SJSA1 (cell line): ENCODE measurements around the gene TPD52L2. TPM values are rescaled to one million over a fixed set of nuclear protein-coding genes. Genes with fewer than 3 reads are reported as not detected.

Source experiments
- DNase-seq, 2 experiments: peaks; one replicate each; pipeline ENCODE4 v3.0.0-alpha.2; 2015 to 2020; ENCODE audit warnings: low spot score in 2 of 2, low read depth in 1 of 2
- H3K27ac ChIP-seq: fragments of 250-450 bp; sonication (Bioruptor Pico); 2 replicates; pipeline ENCODE4 v1.5.1; 2020; ENCODE audit warnings: mild to moderate bottlenecking, moderate library complexity
- H3K27me3 ChIP-seq: fragments of 250-450 bp; sonication (Bioruptor Pico); replicated peaks from 2 replicates; pipeline ENCODE4 v1.5.1; 2020; ENCODE audit warnings: mild to moderate bottlenecking, moderate library complexity
- H3K36me3 ChIP-seq: fragments of 250-450 bp; sonication (Bioruptor Pico); 2 replicates; pipeline ENCODE4 v1.5.1; 2020; ENCODE audit warnings: mild to moderate bottlenecking
- H3K4me1 ChIP-seq: fragments of 250-450 bp; sonication (Bioruptor Pico); replicated peaks from 2 replicates; pipeline ENCODE4 v1.6.1; 2021; ENCODE audit warnings: mild to moderate bottlenecking
- H3K4me3 ChIP-seq: fragments of 250-450 bp; sonication (Bioruptor Pico); 2 replicates; pipeline ENCODE4 v1.5.1; 2020; ENCODE audit warnings: mild to moderate bottlenecking
- H3K9me3 ChIP-seq: fragments of 250-450 bp; sonication (Bioruptor Pico); replicated peaks from 2 replicates; pipeline ENCODE4 v1.5.1; 2020; ENCODE audit warnings: mild to moderate bottlenecking
- total RNA-seq: library from RNA; depleted of rRNA; stranded (reverse); fragments of >200 nt; shearing (Covaris generic); gene quantifications from 2 replicates; pipeline ENCODE4 v1.2.3, GENCODE V29; 2014; rRNA removed

The TPD52L2 gene
- total RNA-seq = 76.4 and 101 TPM in 2 replicates

DNA sequence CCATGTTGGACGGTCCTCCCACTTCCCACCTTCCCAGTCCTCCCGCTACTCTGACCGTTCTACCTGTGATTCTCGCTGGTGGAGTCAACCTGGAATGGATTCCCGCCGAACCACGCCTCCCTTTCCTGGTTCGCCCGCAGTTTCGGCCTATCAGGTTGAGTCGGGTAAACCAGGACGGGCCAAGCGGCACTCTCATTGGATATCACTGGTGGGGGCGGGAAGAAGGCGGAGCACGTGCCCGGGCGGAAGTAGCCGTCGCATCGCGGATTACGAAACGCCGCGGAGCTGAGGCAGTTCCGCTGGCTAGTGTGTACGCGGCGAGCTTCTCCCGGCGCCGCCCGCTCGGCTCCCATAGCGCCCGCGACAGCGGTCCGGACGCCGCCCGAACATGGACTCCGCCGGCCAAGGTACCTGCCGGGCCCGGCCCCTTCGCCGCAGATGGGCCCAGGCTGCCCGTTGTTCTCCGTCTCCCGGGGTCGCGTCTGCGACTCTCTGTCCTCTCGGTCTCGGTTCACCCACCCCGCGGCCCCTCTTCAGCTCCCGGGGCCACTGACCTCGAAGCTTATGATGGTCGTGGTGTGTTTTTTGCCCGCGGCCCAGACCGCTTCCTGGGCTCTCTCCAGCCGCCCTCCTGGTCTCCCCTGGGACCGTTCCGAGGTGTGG lies at the start of gene TPD52L2:
TPD52L2 (plus strand) TSS at position 293 of the 663 bp plus-strand sequence; CDS start at position 389, 96 bp downstream.
- H3K36me3 ChIP-seq = peaks cover 59% of the 10 kb centered on the region
- peak; percentile 95 to 98 for DNase-seq
- H3K4me1 ChIP-seq = peaks cover 14% of the 10 kb centered on the region
- H3K9me3 ChIP-seq = no peaks in the 10 kb centered on the region
- H3K27me3 ChIP-seq = no peaks in the 10 kb centered on the region
- peak within 1 kb of the TSS; percentile 83 for H3K4me3 ChIP-seq
- H3K27ac ChIP-seq = peak within 1 kb of the TSS; percentile 70

DNA sequence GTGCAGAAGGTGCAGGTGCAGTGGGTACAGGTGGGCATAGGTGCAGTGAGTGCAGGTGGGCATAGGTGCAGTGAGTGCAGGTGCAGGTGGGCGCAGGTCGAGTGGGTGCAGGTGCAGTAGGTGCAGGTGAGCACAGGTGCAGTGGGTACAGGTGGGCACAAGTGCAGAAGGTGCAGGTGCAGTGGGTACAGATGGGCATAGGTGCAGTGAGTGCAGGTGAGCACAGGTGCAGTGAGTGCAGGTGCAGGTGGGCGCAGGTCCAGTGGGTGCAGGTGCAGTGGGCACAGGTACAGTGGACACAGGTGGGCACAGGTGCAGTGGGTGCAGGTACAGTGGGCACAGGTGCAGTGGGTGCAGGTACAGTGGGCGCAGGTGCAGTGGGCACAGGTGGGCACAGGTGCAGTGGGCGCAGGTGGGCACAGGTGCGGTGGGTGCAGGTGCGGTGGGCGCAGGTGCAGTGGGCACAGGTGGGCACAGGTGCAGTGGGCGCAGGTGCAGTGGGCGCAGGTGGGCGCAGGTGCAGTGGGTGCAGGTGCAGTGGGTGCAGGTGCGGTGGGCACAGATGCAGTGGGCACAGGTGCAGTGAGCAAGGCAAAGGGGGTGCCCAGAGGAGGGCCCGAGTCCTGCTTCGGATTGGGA lies 49.3 kb upstream of the TPD52L2 start:
- no peak for DNase-seq
- H3K4me3 ChIP-seq = no peak overlapping the region
- no peaks in the 10 kb centered on the region for H3K27me3 ChIP-seq
- H3K9me3 ChIP-seq = no peaks in the 10 kb centered on the region
- no peaks in the 10 kb centered on the region for H3K4me1 ChIP-seq
- no peaks in the 10 kb centered on the region for H3K36me3 ChIP-seq
- H3K27ac ChIP-seq = no peak overlapping the region

DNA sequence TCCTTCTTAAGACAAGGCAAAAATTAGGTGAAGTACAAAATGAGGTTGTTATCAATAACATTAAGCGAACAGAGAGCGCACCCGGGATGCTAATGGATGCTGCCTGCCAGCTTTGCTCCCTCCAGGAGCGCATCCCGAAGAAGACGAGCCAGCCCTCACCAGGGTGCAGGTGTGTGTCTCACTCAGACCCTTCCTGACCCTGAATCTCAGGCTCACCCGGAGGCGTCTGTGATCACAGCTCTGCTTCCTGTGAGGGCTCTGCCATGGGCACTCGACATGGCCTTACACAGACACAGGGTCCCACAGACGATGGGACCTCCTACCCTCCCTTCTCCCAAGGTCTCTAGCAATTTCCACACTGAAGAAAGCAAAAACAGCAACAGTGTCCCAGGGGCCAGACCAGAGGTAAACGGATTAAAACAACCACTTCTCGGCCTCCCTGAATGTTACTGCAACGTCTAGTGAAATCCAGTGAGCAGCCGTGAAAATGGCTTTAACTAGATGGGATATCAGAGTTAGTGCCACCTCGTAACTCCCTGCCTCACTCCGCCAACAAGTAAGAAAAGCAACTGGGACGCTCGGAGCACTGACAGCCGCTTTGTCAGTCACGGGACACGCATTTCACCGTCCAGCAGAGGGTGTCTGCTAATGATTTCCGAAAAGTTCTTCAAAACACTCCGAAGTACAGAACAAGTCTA lies 45.7 kb upstream of the TPD52L2 start:
- Histone ChIP-seq H3K4me1 (no peaks in the 10 kb centered on the region), H3K9me3 (no peaks in the 10 kb centered on the region), H3K27me3 (no peaks in the 10 kb centered on the region), H3K27ac (no peak overlapping the region), H3K4me3 (no peak overlapping the region), H3K36me3 (no peaks in the 10 kb centered on the region)
- DNase-seq = no peak

DNA sequence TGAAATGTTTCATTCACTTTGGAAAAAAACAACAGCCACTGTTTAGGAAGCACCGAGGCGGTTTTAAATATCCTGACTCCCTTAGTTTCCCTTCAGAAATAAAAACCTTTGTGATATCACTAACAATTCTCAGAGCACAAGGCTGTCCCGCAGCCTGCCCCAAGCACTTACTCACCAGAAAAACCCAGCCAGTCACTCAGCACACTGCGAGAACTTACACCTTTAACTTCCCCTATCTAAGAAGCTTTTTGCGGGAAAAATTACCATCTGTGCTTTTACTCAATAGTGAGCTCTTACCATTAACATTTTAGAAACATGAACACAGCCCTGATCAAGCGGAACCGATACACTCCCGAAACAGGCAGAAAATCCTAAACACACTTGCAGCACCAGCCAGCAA lies 43.3 kb upstream of the TPD52L2 start:
- DNase-seq = no peak
- H3K27ac ChIP-seq = no peak overlapping the region
- H3K4me1 ChIP-seq = no peaks in the 10 kb centered on the region
- no peaks in the 10 kb centered on the region for H3K36me3 ChIP-seq
- H3K27me3 ChIP-seq = no peaks in the 10 kb centered on the region
- no peaks in the 10 kb centered on the region for H3K9me3 ChIP-seq
- no peak overlapping the region for H3K4me3 ChIP-seq

DNA sequence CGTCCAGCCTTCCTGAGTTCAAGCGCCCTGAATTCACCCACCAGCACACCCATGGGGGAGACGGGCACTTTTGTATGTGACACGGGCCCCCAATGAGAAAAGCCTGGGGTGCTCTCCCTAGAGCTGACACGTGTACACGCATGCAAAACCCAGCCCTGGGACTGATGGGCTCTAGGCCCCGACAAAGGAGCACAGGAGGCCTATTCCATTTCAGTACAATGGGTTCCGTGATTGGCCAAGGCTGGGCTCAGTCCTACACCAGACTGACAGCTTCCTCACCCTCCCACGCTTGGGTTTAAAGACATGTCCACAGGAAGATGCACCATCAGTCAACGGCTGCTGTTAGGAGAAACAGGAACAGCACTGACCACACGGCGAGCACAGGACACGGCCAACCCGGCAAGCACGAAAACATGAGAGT lies 42.8 kb upstream of the TPD52L2 start:
- Histone ChIP-seq H3K4me1 (no peaks in the 10 kb centered on the region), H3K27ac (no peak overlapping the region), H3K4me3 (no peak overlapping the region), H3K36me3 (no peaks in the 10 kb centered on the region), H3K9me3 (no peaks in the 10 kb centered on the region), H3K27me3 (no peaks in the 10 kb centered on the region)
- no peak for DNase-seq

DNA sequence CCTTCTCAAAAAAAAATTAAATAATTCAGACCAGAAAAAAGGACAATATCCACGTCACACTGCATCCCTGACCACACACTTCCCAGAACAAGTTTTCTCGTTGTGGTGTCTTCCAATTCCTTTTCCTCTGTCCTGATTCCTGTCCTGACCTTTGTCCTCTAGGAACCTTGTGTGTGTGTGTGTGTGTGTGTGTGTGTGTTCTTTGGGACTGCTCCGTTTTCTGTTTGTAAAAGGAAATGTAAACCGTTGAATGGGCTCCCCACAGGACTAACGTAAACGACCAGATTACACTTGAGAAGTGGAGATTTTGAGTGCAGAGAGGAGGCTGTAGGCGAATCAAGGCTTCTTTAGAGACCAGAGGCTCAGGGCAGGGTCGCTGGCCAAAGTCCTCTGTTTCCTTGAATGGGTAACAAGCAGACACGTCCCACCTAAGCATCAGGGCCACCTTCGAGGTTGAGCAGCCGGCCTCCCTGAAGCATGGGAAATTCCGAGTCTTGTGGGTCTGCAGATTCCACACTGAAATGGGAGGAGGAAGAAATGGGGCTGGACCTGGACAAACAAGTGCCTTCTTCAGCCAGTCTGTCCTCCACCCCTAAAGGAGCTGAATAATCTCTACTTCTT lies 41.3 kb upstream of the TPD52L2 start:
- Histone ChIP-seq H3K27ac (no peak overlapping the region), H3K9me3 (no peaks in the 10 kb centered on the region)
- DNase-seq = no peak

DNA sequence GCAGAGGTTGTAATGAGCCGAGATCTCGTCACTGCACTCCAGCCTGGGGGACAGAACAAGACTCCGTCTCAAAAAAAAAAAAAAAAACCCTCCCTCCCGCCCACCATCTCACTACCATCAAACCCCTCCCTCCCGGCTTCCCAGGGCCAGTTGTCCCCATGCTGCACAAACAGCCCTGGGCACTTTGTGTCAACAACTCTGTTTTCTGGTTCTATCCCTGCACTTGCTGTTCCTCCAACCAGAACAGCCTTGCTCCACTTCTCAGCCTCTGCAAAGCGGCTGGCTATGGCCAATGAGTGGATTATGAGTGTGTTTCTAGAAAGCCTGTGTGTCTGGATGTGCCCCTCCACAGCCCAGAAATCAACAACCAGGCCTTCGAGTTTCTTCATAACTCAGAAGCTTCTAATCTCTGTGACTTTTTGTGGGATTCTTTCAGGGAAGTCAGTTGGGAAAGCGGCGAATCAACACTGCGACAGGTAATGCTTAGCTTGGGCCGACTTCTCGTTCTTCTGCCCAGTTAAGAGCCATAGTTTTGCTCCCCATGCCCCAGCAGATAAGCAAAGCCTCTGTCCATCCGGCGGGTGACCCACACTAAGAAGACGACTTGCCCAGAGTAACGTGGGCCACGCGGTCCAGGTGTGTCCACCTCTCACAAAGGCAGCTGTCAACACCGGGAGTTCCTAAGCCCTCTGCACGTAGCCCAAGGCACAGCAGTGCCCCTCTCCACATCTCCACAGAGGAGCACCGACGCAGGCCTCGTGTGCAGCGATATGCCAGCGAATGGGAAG lies 39.5 kb upstream of the TPD52L2 start:
- no peak for DNase-seq
- peaks cover 21% of the 10 kb centered on the region for H3K27me3 ChIP-seq
- H3K27ac ChIP-seq = no peak overlapping the region

More for the DNA sequence above, 41.3 kb upstream of the TPD52L2 start:
- H3K4me3 ChIP-seq = no peak overlapping the region
- H3K4me1 ChIP-seq = no peaks in the 10 kb centered on the region
- peaks cover 5% of the 10 kb centered on the region for H3K27me3 ChIP-seq
- H3K36me3 ChIP-seq = no peaks in the 10 kb centered on the region

DNA sequence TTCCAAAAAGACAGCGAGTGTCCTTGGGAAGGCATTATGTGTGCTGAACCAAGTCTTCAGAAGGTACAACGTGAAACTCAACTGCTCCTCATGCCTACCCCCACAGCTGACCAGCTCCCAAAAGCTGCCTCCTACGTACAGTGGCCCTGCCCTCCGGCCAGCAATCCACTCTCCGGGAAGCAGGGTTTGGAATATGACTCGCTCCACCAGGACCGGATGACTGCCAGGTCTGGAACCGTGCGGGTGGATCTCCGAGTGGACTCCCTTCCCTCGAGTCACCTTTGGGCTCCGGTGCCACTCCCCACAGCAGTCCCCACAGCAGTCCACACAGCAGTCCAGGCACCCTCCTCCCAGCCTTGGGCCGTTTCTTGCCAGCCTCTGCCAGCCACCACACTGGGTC lies 38.3 kb upstream of the TPD52L2 start:
- DNase-seq = no peak
- Histone ChIP-seq H3K9me3 (no peaks in the 10 kb centered on the region), H3K4me3 (no peak overlapping the region), H3K27ac (no peak overlapping the region), H3K36me3 (no peaks in the 10 kb centered on the region), H3K27me3 (peaks cover 21% of the 10 kb centered on the region), H3K4me1 (peaks cover 12% of the 10 kb centered on the region)

More for the DNA sequence above, 39.5 kb upstream of the TPD52L2 start:
- Histone ChIP-seq H3K4me1 (peaks cover 8% of the 10 kb centered on the region; the same call in 1 of the 2 replicates), H3K4me3 (no peak overlapping the region), H3K36me3 (no peaks in the 10 kb centered on the region), H3K9me3 (no peaks in the 10 kb centered on the region)

DNA sequence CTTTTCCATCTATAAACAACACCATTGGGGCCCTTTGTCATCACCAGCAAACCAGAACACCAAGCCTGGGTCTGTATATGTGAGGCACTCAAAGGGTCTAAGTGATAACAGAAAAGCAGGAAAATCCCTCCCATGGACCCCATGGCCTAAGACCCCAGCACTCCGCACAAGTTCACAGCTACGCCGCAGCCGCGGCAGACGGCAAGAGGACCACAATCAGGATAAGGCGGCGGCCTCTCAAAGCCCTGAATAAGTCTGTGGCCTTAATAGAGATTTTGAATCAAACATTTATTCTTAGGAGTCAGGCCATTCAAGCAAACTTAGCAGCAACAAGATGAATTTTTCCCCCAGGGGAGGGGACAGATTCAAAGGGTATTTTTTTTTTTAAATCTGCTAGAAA lies 36.9 kb upstream of the TPD52L2 start:
- H3K36me3 ChIP-seq = no peaks in the 10 kb centered on the region
- H3K4me3 ChIP-seq = no peak overlapping the region
- no peaks in the 10 kb centered on the region for H3K9me3 ChIP-seq
- no peak for DNase-seq
- peaks cover 21% of the 10 kb centered on the region for H3K27me3 ChIP-seq
- no peak overlapping the region for H3K27ac ChIP-seq
- H3K4me1 ChIP-seq = peaks cover 18% of the 10 kb centered on the region

DNA sequence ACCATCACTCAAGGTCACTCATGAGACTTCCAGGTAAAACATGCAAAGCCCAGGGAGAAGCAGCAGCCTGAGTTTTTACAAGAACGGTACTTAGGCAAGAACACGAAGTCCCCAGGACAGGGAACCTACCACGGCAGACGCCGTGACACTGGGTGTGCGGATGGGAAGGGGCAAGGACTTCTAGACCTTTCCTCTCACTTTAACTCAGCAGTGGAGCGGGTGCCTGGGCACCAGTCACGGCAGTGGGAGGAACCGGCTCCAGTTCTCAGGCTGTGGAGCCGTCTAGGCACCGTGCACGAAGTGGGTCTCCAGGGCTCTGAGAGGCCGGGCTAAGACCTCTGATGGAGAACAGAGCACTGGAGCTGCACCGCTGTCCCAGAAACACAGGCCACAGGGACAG lies 36.5 kb upstream of the TPD52L2 start:
- Histone ChIP-seq H3K4me1 (peaks cover 22% of the 10 kb centered on the region), H3K9me3 (no peaks in the 10 kb centered on the region), H3K27me3 (peaks cover 21% of the 10 kb centered on the region), H3K27ac (no peak overlapping the region), H3K4me3 (no peak overlapping the region), H3K36me3 (no peaks in the 10 kb centered on the region)
- no peak for DNase-seq

DNA sequence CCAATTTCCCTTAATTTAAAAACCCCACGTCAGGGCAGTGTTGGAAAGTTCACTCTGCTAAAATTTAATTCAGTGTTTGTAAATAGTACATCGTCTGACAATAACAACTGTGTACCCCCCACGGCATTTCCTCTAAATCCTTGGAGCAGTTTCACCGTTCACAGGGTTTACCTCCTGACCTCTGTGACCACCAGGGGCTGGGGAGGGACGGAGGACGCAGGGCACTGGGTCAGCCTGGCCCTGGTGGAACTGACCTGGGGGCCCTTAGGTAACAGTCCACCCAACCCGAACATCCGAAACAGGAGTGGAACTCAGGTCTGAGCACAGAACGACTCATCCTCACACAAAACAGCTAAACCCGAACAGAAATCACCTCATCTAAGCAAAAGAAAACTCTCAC lies 36.1 kb upstream of the TPD52L2 start:
- H3K36me3 ChIP-seq = no peaks in the 10 kb centered on the region
- H3K27me3 ChIP-seq = peaks cover 21% of the 10 kb centered on the region
- peaks cover 27% of the 10 kb centered on the region for H3K4me1 ChIP-seq
- no peaks in the 10 kb centered on the region for H3K9me3 ChIP-seq
- no peak overlapping the region for H3K4me3 ChIP-seq
- H3K27ac ChIP-seq = no peak overlapping the region
- no peak for DNase-seq

DNA sequence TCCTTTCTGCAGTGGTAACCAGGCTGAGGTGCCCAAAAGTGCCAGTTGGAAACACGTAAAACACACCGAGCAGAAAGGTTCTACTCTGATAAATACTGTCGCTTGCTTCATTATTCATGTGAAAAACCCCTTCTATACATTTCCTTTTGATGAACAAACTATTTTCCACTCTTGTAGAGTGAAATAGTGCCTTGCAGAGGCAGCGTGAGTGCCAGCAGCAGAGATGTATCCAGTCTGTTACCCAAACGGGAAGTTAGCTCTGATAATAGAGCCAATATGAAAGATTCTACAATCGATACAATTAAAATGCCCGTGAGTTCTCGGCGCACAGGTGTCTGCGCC lies 35.5 kb upstream of the TPD52L2 start:
- DNase-seq = no peak
- Histone ChIP-seq H3K4me1 (peaks cover 33% of the 10 kb centered on the region), H3K4me3 (no peak overlapping the region), H3K9me3 (no peaks in the 10 kb centered on the region), H3K27ac (no peak overlapping the region), H3K36me3 (no peaks in the 10 kb centered on the region), H3K27me3 (peaks cover 21% of the 10 kb centered on the region)
